ENCODE data around the gene STAT5A.
"Not testable (repeated sequence)": the region's sequence is repeated elsewhere in the genome, so short reads cannot be mapped to it uniquely, and the experiment has no call there.

Gene STAT5A

GRCh38 chr17:42315402-42316156 lies 27.3 kb downstream of the STAT5A start:
- no peak overlapping the region for H3K27ac ChIP-seq (replicated peaks)
- TF ChIP-seq SPI1 (IDR thresholded peaks at IDR 0.05; ENCODE audit: borderline replicate concordance, low read depth): no peak
- no peak for TF ChIP-seq REST (IDR thresholded peaks at IDR 0.05; ENCODE audit: insufficient replicate concordance, low read depth)
- no peak for TF ChIP-seq POLR2AphosphoS5 (IDR thresholded peaks at IDR 0.05; ENCODE audit: low read depth)
- no peak for TF ChIP-seq GABPA (IDR thresholded peaks at IDR 0.05; ENCODE audit: low read depth)
- TF ChIP-seq CTCF (IDR thresholded peaks at IDR 0.05; ENCODE audit: insufficient read depth, low read length): no peak
- H3K4me3 ChIP-seq (replicated peaks; ENCODE audit: insufficient read depth, low read length): no peak overlapping the region
- DNase-seq (ENCODE audit: low read depth in 1 of 2, low spot score in 1 of 2): no peak
- no peaks in the 10 kb centered on the region for H3K27me3 ChIP-seq (ENCODE audit: insufficient read depth, poor library complexity, severe bottlenecking)

- Histone ChIP-seq H3K27me3 (ENCODE audit: insufficient read depth, poor library complexity, severe bottlenecking) (no peaks in the 10 kb centered on the region), H3K4me3 (replicated peaks; ENCODE audit: insufficient read depth, low read length) (no peak overlapping the region), H3K27ac (replicated peaks) (no peak overlapping the region)
- TF ChIP-seq GABPA (IDR thresholded peaks at IDR 0.05; ENCODE audit: low read depth) (no peak), POLR2AphosphoS5 (IDR thresholded peaks at IDR 0.05; ENCODE audit: low read depth) (no peak), CTCF (IDR thresholded peaks at IDR 0.05; ENCODE audit: insufficient read depth, low read length) (no peak), SPI1 (IDR thresholded peaks at IDR 0.05; ENCODE audit: borderline replicate concordance, low read depth) (no peak)
- no peak for DNase-seq (ENCODE audit: low read depth in 1 of 2, low spot score in 1 of 2)
These were observed 28.5 kb downstream of the STAT5A start for GRCh38 chr17:42316755-42317154.

GRCh38 chr17:42317266-42317845 lies 29.1 kb downstream of the STAT5A start:
- TF ChIP-seq SPI1 (IDR thresholded peaks at IDR 0.05; ENCODE audit: borderline replicate concordance, low read depth) (no peak), REST (IDR thresholded peaks at IDR 0.05; ENCODE audit: insufficient replicate concordance, low read depth) (no peak), POLR2AphosphoS5 (IDR thresholded peaks at IDR 0.05; ENCODE audit: low read depth) (no peak), CTCF (IDR thresholded peaks at IDR 0.05; ENCODE audit: insufficient read depth, low read length) (no peak), GABPA (IDR thresholded peaks at IDR 0.05; ENCODE audit: low read depth) (no peak)
- no peak for DNase-seq (ENCODE audit: low read depth in 1 of 2, low spot score in 1 of 2)
- Histone ChIP-seq H3K27ac (replicated peaks) (no peak overlapping the region), H3K4me3 (replicated peaks; ENCODE audit: insufficient read depth, low read length) (no peak overlapping the region), H3K27me3 (ENCODE audit: insufficient read depth, poor library complexity, severe bottlenecking) (no peaks in the 10 kb centered on the region)

- H3K4me3 ChIP-seq (replicated peaks; ENCODE audit: insufficient read depth, low read length): not testable (repeated sequence)
These were observed 29.7 kb downstream of the STAT5A start for GRCh38 chr17:42317967-42318366.

More at GRCh38 chr17:42317967-42318366, 29.7 kb downstream of the STAT5A start:
- not testable (repeated sequence) for H3K27me3 ChIP-seq (ENCODE audit: insufficient read depth, poor library complexity, severe bottlenecking); DNase-seq (ENCODE audit: low read depth in 1 of 2, low spot score in 1 of 2); H3K27ac ChIP-seq (replicated peaks)
